Non-pigmented ciliary epithelial cell (primary cell): ENCODE results near the gene ITPRIP.

Experiments
- DNase-seq: peaks from one replicate; pipeline ENCODE4 v3.0.0-alpha.2; 2010; ENCODE audit warnings: low read depth

ITPRIP gene

GRCh38 chr10:104279550-104280259 lies 58.6 kb downstream of the ITPRIP start:
- DNase-seq = no peak

- DNase-seq = no peak
Observed at GRCh38 chr10:104277785-104278184, 60.5 kb downstream of the ITPRIP start.

- DNase-seq = no peak
Observed at GRCh38 chr10:104276192-104276591, 62.1 kb downstream of the ITPRIP start.

GRCh38 chr10:104274762-104275721 lies 63.2 kb downstream of the ITPRIP start:
- no peak for DNase-seq

- DNase-seq = no peak
Observed at GRCh38 chr10:104273899-104274575, 64.2 kb downstream of the ITPRIP start.

- no peak for DNase-seq
Observed at GRCh38 chr10:104273286-104273685, 65.0 kb downstream of the ITPRIP start.

- DNase-seq = peak; percentile 95
Observed at GRCh38 chr10:104268713-104269645, 69.3 kb downstream of the ITPRIP start, which contains the start of gene GSTO2. GSTO2 (plus strand) TSS chr10:104269184; CDS start chr10:104274916, 5,732 bp downstream.

- no peak for DNase-seq
Observed at GRCh38 chr10:104268405-104268712, 69.9 kb downstream of the ITPRIP start.

- DNase-seq = no peak
Observed at GRCh38 chr10:104267721-104268404, 70.4 kb downstream of the ITPRIP start.

- no peak for DNase-seq
Observed at GRCh38 chr10:104264783-104265182, 73.5 kb downstream of the ITPRIP start.

GRCh38 chr10:104262055-104262454 lies 76.2 kb downstream of the ITPRIP start:
- no peak for DNase-seq

- peak; percentile 43 for DNase-seq
Observed at GRCh38 chr10:104260775-104261115, 77.5 kb downstream of the ITPRIP start.

GRCh38 chr10:104259999-104260774 lies 78.1 kb downstream of the ITPRIP start:
- no peak for DNase-seq
